C4-2B (cell line): ENCODE measurements around the gene OR56A5.

ENCODE experiments used
- H3K27ac ChIP-seq: fragments of 450-650 bp; 2 replicates; pipeline ENCODE4 v1.5.1; 2017
- CTCF ChIP-seq: fragments of 450-650 bp; conservative IDR thresholded peaks from 2 replicates; pipeline ENCODE4 v1.5.1; 2017; ENCODE audit warnings: mild to moderate bottlenecking
- ZFX ChIP-seq: fragments of 450-650 bp; IDR thresholded peaks from 2 replicates; pipeline ENCODE4 v1.6.1; 2017

Gene OR56A5

GRCh38 chr11:5932671-5933070 lies 35.6 kb downstream of the OR56A5 start:
- H3K27ac ChIP-seq = no peak overlapping the region
- TF ChIP-seq CTCF = no peak
- TF ChIP-seq ZFX = no peak

- no peak for TF ChIP-seq ZFX
- TF ChIP-seq CTCF = no peak
- no peak overlapping the region for H3K27ac ChIP-seq
Observed at GRCh38 chr11:5931061-5931460, 37.2 kb downstream of the OR56A5 start.

GRCh38 chr11:5930614-5931013 lies 37.7 kb downstream of the OR56A5 start:
- TF ChIP-seq CTCF (no peak), ZFX (no peak)

GRCh38 chr11:5929571-5930368 lies 38.5 kb downstream of the OR56A5 start:
- TF ChIP-seq CTCF (no peak), ZFX (no peak)
- no peak overlapping the region for H3K27ac ChIP-seq

More at GRCh38 chr11:5930614-5931013, 37.7 kb downstream of the OR56A5 start:
- H3K27ac ChIP-seq = no peak overlapping the region

- H3K27ac ChIP-seq = no peak overlapping the region
- no peak for TF ChIP-seq CTCF
- TF ChIP-seq ZFX = no peak
Observed at GRCh38 chr11:5928811-5929210, 39.5 kb downstream of the OR56A5 start.

GRCh38 chr11:5928271-5928670 lies 40.0 kb downstream of the OR56A5 start:
- no peak overlapping the region; the same call in 1 of the 2 replicates for H3K27ac ChIP-seq
- TF ChIP-seq ZFX = no peak
- TF ChIP-seq CTCF = no peak

GRCh38 chr11:5923794-5924193 lies 44.5 kb downstream of the OR56A5 start:
- TF ChIP-seq ZFX (no peak), CTCF (no peak)
- H3K27ac ChIP-seq = no peak overlapping the region
